ENCODE data around the gene RAP2C. TPM values are rescaled to one million over a fixed set of nuclear protein-coding genes. Genes with fewer than 3 reads are reported as not detected.

Gene RAP2C
- total RNA-seq, 1 experiment from 2014 or later = 27.8 TPM

GRCh38 chrX:132231587-132231986 lies 12.3 kb upstream of the RAP2C start:
- Histone ChIP-seq H4K20me1 (ENCODE audit: insufficient read depth) (no peaks in the 10 kb centered on the region), H3K4me1 (replicated peaks; ENCODE audit: insufficient read depth) (peaks cover 23% of the 10 kb centered on the region), H3K4me3 (no peak overlapping the region), H2AFZ (no peak overlapping the region), H3K9me2 (ENCODE audit: insufficient read depth) (no peaks in the 10 kb centered on the region), H3K79me2 (ENCODE audit: low read depth) (no peaks in the 10 kb centered on the region), H3K27ac (no peak overlapping the region), H3K4me2 (no peak overlapping the region), H3K9me3 (ENCODE audit: insufficient read depth, low read depth) (no peaks in the 10 kb centered on the region), H3K27me3 (ENCODE audit: insufficient read depth, low read depth) (no peaks in the 10 kb centered on the region), H3K36me3 (ENCODE audit: low read depth) (no peaks in the 10 kb centered on the region), H3F3A (ENCODE audit: insufficient read depth, low read depth) (0 out of 2 replicates have a peak, but pooled peaks cover 9% of the 10 kb centered on the region)
- ChIA-PET CTCF (no interaction called here), POLR2A (ENCODE audit: unreplicated experiment) (no interaction called here)
- intact Hi-C loops (cut with micrococcal nuclease; ENCODE audit: unreplicated experiment) = no loop called here
- DNase-seq = no peak
- BruUV-seq (replicated peaks) = no TSS peak
- TF ChIP-seq CTCF (conservative IDR thresholded peaks at IDR 0.05) = no peak
- no peak for TF ChIP-seq EZH2 (IDR thresholded peaks at IDR 0.05; ENCODE audit: low read depth)

GRCh38 chrX:132227383-132228112 lies 8.3 kb upstream of the RAP2C start:
- Histone ChIP-seq H3K9me2 (ENCODE audit: insufficient read depth) (no peaks in the 10 kb centered on the region), H3K36me3 (ENCODE audit: low read depth) (no peaks in the 10 kb centered on the region), H3K4me3 (no peak overlapping the region), H3K4me1 (replicated peaks; ENCODE audit: insufficient read depth) (peaks cover 23% of the 10 kb centered on the region), H3K27ac (peak overlapping the region; percentile 50), H3K4me2 (peak overlapping the region; percentile 32), H3F3A (ENCODE audit: insufficient read depth, low read depth) (0 out of 2 replicates have a peak, but pooled peaks cover 9% of the 10 kb centered on the region), H3K79me2 (ENCODE audit: low read depth) (no peaks in the 10 kb centered on the region), H3K27me3 (ENCODE audit: insufficient read depth, low read depth) (no peaks in the 10 kb centered on the region), H3K9me3 (ENCODE audit: insufficient read depth, low read depth) (no peaks in the 10 kb centered on the region), H2AFZ (no peak overlapping the region; the same call in 1 of the 2 replicates), H4K20me1 (ENCODE audit: insufficient read depth) (no peaks in the 10 kb centered on the region)
- TF ChIP-seq CTCF (conservative IDR thresholded peaks at IDR 0.05) (no peak), EZH2 (IDR thresholded peaks at IDR 0.05; ENCODE audit: low read depth) (no peak)
- ChIA-PET POLR2A (ENCODE audit: unreplicated experiment) (no interaction called here), CTCF (interaction anchor here (1.9 kb wide), 1 partner anchor 386 kb away, joined by 15 read pairs; no protein-coding TSS in a partner anchor)
- intact Hi-C loops (cut with micrococcal nuclease; ENCODE audit: unreplicated experiment) = loop anchor here (5.0 kb wide), 1 partner anchor 65 kb away; no protein-coding TSS in a partner anchor
- no TSS peak for BruUV-seq (replicated peaks)
- peak in 1 of 2 experiments; percentile 75 for DNase-seq

GRCh38 chrX:132226169-132226568 lies 6.9 kb upstream of the RAP2C start:
- intact Hi-C loops (cut with micrococcal nuclease; ENCODE audit: unreplicated experiment) = loop anchor here (1.0 to 5.0 kb wide), 3 partner anchors 66 to 405 kb away; no protein-coding TSS in a partner anchor
- H3F3A ChIP-seq (ENCODE audit: insufficient read depth, low read depth) = 0 out of 2 replicates have a peak, but pooled peaks cover 9% of the 10 kb centered on the region
- H4K20me1 ChIP-seq (ENCODE audit: insufficient read depth) = no peaks in the 10 kb centered on the region
- H3K27me3 ChIP-seq (ENCODE audit: insufficient read depth, low read depth) = no peaks in the 10 kb centered on the region
- H3K4me3 ChIP-seq = no peak overlapping the region
- no peak overlapping the region for H3K4me2 ChIP-seq
- peaks cover 22% of the 10 kb centered on the region for H3K4me1 ChIP-seq (replicated peaks; ENCODE audit: insufficient read depth)
- DNase-seq = no peak
- CTCF ChIA-PET = interaction anchor here (0.6 to 1.9 kb wide), 6 partner anchors 66 to 414 kb away, joined by 3 to 15 read pairs (median 4); no protein-coding TSS in a partner anchor
- no peaks in the 10 kb centered on the region for H3K79me2 ChIP-seq (ENCODE audit: low read depth)
- no peaks in the 10 kb centered on the region for H3K36me3 ChIP-seq (ENCODE audit: low read depth)
- BruUV-seq (replicated peaks) = no TSS peak
- TF ChIP-seq EZH2 (IDR thresholded peaks at IDR 0.05; ENCODE audit: low read depth) (no peak), CTCF (conservative IDR thresholded peaks at IDR 0.05) (peak; percentile 80)
- no peak overlapping the region for H2AFZ ChIP-seq
- H3K9me2 ChIP-seq (ENCODE audit: insufficient read depth) = no peaks in the 10 kb centered on the region
- H3K9me3 ChIP-seq (ENCODE audit: insufficient read depth, low read depth) = no peaks in the 10 kb centered on the region
- no peak overlapping the region for H3K27ac ChIP-seq
- POLR2A ChIA-PET (ENCODE audit: unreplicated experiment) = no interaction called here
